Hepatocyte (in vitro differentiated cells): ENCODE results near the gene OCA2.

Experiments used
- EZH2 ChIP-seq: fragments of 200-600 bp; sonication (generic); IDR thresholded peaks from 2 replicates; pipeline ENCODE4 v1.6.1; 2016; ENCODE audit warnings: antibody characterized with exemption, mild to moderate bottlenecking, borderline replicate concordance
- EZH2phosphoT487 ChIP-seq: fragments of 200-600 bp; sonication (generic); IDR thresholded peaks from one replicate; pipeline ENCODE4 v1.6.1; 2018; ENCODE audit warnings: antibody characterized with exemption, mild to moderate bottlenecking, low read depth, moderate library complexity; ENCODE audit not compliant: unreplicated experiment, severe bottlenecking
- TF ChIP-seq, protein P1 (sequence below): fragments of 200-600 bp; sonication (generic); IDR thresholded peaks from 2 replicates; pipeline ENCODE4 v1.5.1; 2016; ENCODE audit warnings: antibody characterized with exemption, mild to moderate bottlenecking; ENCODE audit not compliant: poor library complexity

DNA sequence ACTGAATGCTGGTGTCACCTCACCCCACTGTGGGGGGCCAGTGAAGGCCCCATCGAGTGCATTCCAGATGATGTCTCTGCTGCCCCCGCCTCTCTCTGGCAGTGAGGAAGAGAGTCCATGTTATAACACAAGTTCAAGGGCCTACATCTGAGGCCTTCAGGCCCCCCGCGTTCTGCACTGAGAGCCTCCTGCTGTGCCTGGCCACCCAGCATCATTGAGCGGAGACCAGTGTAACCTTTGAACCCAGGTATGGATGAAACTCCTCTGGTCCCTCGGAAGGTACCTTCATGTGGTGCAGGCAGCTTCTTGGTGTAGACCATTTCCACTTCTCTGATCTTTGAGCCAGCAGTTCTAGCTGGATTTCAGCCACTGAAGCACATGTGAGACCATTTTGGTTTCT lies 324.9 kb downstream of the OCA2 start:
- TF ChIP-seq, protein P1, sequence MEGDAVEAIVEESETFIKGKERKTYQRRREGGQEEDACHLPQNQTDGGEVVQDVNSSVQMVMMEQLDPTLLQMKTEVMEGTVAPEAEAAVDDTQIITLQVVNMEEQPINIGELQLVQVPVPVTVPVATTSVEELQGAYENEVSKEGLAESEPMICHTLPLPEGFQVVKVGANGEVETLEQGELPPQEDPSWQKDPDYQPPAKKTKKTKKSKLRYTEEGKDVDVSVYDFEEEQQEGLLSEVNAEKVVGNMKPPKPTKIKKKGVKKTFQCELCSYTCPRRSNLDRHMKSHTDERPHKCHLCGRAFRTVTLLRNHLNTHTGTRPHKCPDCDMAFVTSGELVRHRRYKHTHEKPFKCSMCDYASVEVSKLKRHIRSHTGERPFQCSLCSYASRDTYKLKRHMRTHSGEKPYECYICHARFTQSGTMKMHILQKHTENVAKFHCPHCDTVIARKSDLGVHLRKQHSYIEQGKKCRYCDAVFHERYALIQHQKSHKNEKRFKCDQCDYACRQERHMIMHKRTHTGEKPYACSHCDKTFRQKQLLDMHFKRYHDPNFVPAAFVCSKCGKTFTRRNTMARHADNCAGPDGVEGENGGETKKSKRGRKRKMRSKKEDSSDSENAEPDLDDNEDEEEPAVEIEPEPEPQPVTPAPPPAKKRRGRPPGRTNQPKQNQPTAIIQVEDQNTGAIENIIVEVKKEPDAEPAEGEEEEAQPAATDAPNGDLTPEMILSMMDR, result no peak
- TF ChIP-seq EZH2 (no peak), EZH2phosphoT487 (no peak)
